Tibial nerve (tissue), 4 donors: ENCODE measurements around the gene TOR3A. TPM values are rescaled to one million over a fixed set of nuclear protein-coding genes. Genes with fewer than 3 reads are reported as not detected.

Experiments
- DNase-seq, 2 donors: peaks; one replicate each; pipeline ENCODE4 v3.0.0-alpha.2; 2019; ENCODE audit warnings: low spot score in 2 of 2
- H3K27ac ChIP-seq, 4 donors: fragments of 200-600 bp; sonication (generic) in 3 of 4; one replicate each; pipeline ENCODE4 v1.5.1; 2017 to 2019; ENCODE audit warnings: mild to moderate bottlenecking in 1 of 4
- H3K27me3 ChIP-seq, 2 donors: fragments of 200-600 bp; sonication (generic) in 1 of 2; one replicate each; pipeline versions ENCODE4 v1.5.1 to v1.6.0; 2017 to 2019
- H3K36me3 ChIP-seq, 3 donors: fragments of 200-600 bp; sonication (generic); one replicate each; pipeline ENCODE4 v1.5.1; 2018 to 2019
- H3K4me1 ChIP-seq, 4 donors: fragments of 200-600 bp; sonication (generic) in 3 of 4; one replicate each; pipeline ENCODE4 v1.5.1; 2017 to 2019
- H3K4me3 ChIP-seq, 4 donors: fragments of 200-600 bp; sonication (generic) in 3 of 4; one replicate each; pipeline ENCODE4 v1.5.1; 2017 to 2019; ENCODE audit warnings: mild to moderate bottlenecking in 1 of 4, moderate library complexity in 1 of 4
- H3K9me3 ChIP-seq, 4 donors: fragments of 200-600 bp; sonication (generic) in 3 of 4; one replicate each; pipeline ENCODE4 v1.5.1; 2017 to 2019
- EP300 ChIP-seq, 2 donors: sonication (generic); formaldehyde crosslinking; IDR thresholded peaks; one replicate each; pipeline ENCODE4 v1.6.1; 2017; ENCODE audit warnings: antibody characterized with exemption in 2 of 2, mild to moderate bottlenecking in 1 of 2
- POLR2A ChIP-seq, 2 donors: fragments of 450-650 bp; IDR thresholded peaks; one replicate each; pipeline ENCODE4 v1.6.1; 2017; ENCODE audit warnings: antibody characterized with exemption in 2 of 2, mild to moderate bottlenecking in 2 of 2, moderate library complexity in 2 of 2
- WGBS, 2 donors: methylation state at CpG; one replicate each; pipeline ENCODE4 v1.1.5; 2018; 5-methylcytosine and 5-hydroxymethylcytosine counted together
- total RNA-seq, 4 donors: library from RNA; depleted of rRNA; stranded (reverse); fragments of >200 nt; gene quantifications; one replicate each; pipeline ENCODE4 v1.1.0, GENCODE V29; 2016
- TF ChIP-seq, protein P1 (sequence below), 5 experiments: fragments of 200-600 bp in 3 of 5; fragments of 450-650 bp in 2 of 5; sonication (generic) in 3 of 5; IDR thresholded peaks; one replicate each; pipeline ENCODE4 v1.5.1; 2016 to 2019; ENCODE audit warnings: antibody characterized with exemption in 5 of 5, mild to moderate bottlenecking in 3 of 5, moderate library complexity in 2 of 5

TOR3A gene
- total RNA-seq, 4 donors from 2014 or later: 72.1 to 115 (median 83.3) TPM

DNA sequence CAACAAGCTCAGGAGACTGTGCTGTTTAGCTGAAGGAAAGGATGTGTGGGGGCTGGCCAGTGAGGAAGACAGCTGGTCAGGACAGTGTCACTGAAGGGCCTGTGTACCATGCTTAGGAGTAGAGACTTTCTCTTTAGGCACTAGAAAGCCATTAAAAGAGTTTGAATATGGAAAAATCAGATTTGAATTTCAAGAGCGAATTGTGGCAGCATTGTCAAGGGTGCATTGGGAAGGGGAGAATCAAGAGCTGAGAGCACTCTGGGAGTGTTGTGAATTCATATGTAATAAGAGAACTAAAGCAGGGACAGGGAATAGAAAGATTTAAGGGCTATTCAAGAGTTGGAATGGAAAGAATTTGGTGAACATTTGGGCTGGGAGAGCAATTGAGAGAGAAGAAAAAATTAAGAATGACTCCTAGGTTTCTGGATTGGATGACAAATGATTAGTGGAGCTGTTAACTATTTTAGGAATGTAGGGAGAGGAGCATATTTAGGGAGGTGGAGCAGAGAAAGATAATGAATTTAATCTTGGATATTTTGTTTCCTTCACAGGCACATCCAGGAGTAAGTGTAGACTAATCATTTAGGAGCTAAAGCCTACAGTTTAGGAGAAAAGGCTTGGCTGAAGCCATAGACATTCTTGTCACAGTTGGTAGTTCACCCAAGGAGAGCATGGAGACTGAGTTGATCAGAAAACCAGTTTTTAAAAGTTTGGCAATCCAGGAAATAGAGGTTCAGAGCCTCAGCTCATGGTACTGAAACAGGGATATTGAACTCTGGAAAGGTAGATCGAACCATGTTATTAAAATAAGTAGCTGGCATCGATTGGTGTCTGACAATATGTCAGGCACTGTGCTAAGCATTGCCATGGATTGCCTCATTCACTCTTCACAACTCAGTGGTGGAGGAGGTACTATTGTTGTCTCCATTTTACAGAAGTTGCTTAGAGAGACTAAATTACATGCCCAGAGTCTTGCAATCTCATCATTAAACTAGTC lies 23.1 kb upstream of the TOR3A start:
- no peak for DNase-seq
- Histone ChIP-seq H3K4me1 (no peaks in the 10 kb centered on the region), H3K9me3 (no peaks in the 10 kb centered on the region), H3K27ac (no peak overlapping the region), H3K27me3 (no peaks in the 10 kb centered on the region), H3K36me3 (peaks cover 0 to 42% (median under 1%) of the 10 kb centered on the region in 3 donors), H3K4me3 (no peak overlapping the region)
- TF ChIP-seq, protein P1, sequence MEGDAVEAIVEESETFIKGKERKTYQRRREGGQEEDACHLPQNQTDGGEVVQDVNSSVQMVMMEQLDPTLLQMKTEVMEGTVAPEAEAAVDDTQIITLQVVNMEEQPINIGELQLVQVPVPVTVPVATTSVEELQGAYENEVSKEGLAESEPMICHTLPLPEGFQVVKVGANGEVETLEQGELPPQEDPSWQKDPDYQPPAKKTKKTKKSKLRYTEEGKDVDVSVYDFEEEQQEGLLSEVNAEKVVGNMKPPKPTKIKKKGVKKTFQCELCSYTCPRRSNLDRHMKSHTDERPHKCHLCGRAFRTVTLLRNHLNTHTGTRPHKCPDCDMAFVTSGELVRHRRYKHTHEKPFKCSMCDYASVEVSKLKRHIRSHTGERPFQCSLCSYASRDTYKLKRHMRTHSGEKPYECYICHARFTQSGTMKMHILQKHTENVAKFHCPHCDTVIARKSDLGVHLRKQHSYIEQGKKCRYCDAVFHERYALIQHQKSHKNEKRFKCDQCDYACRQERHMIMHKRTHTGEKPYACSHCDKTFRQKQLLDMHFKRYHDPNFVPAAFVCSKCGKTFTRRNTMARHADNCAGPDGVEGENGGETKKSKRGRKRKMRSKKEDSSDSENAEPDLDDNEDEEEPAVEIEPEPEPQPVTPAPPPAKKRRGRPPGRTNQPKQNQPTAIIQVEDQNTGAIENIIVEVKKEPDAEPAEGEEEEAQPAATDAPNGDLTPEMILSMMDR (IDR thresholded peaks at IDR 0.05): no peak
- no peak for TF ChIP-seq POLR2A (IDR thresholded peaks at IDR 0.05)
- TF ChIP-seq EP300 (IDR thresholded peaks at IDR 0.05): no peak
- WGBS, 2 donors: 89 to 92% methylated on average over 3 of the region's 3 CpGs

- Histone ChIP-seq H3K27me3 (no peaks in the 10 kb centered on the region), H3K4me3 (no peak overlapping the region), H3K4me1 (no peaks in the 10 kb centered on the region), H3K36me3 (peaks cover 0 to 46% (median 5%) of the 10 kb centered on the region in 3 donors), H3K9me3 (no peaks in the 10 kb centered on the region), H3K27ac (no peak overlapping the region)
- DNase-seq: no peak
- no peak for TF ChIP-seq POLR2A (IDR thresholded peaks at IDR 0.05)
- no peak for TF ChIP-seq EP300 (IDR thresholded peaks at IDR 0.05)
- TF ChIP-seq, protein P1 (IDR thresholded peaks at IDR 0.05): no peak
- 90 to 91% methylated on average over 8 of the region's 8 CpGs for WGBS, 2 donors
Measured at GRCh38 chr1:179061360-179062282, 20.2 kb upstream of the TOR3A start.

- H3K4me1 ChIP-seq: no peaks in the 10 kb centered on the region
- TF ChIP-seq POLR2A (IDR thresholded peaks at IDR 0.05): no peak
- no peak for TF ChIP-seq EP300 (IDR thresholded peaks at IDR 0.05)
- TF ChIP-seq, protein P1 (IDR thresholded peaks at IDR 0.05): no peak
- 96 to 99% methylated on average over 4 of the region's 4 CpGs for WGBS, 2 donors
Measured at GRCh38 chr1:179066471-179066870, 15.4 kb upstream of the TOR3A start.

GRCh38 chr1:179077396-179077795 lies 4.5 kb upstream of the TOR3A start:
- no peaks in the 10 kb centered on the region for H3K9me3 ChIP-seq
- TF ChIP-seq EP300 (IDR thresholded peaks at IDR 0.05) (no peak), POLR2A (IDR thresholded peaks at IDR 0.05) (no peak)
- TF ChIP-seq, protein P1 (IDR thresholded peaks at IDR 0.05): no peak
- H3K36me3 ChIP-seq: peaks cover 0 to 27% (median 0%) of the 10 kb centered on the region in 3 donors
- H3K4me3 ChIP-seq: no peak overlapping the region
- no peaks in the 10 kb centered on the region for H3K27me3 ChIP-seq
- peaks cover 0 to 16% (median 4%) of the 10 kb centered on the region in 4 donors for H3K4me1 ChIP-seq
- peak overlapping the region in 1 of 4 donors; percentile 67 for H3K27ac ChIP-seq
- no peak for DNase-seq
- 57 to 58% methylated on average over 7 of the region's 7 CpGs for WGBS, 2 donors

More at GRCh38 chr1:179066471-179066870, 15.4 kb upstream of the TOR3A start:
- no peak overlapping the region for H3K27ac ChIP-seq
- H3K9me3 ChIP-seq: no peaks in the 10 kb centered on the region
- no peak for DNase-seq
- H3K4me3 ChIP-seq: no peak overlapping the region
- H3K27me3 ChIP-seq: no peaks in the 10 kb centered on the region
- H3K36me3 ChIP-seq: peaks cover 0 to 79% (median 5%) of the 10 kb centered on the region in 3 donors
